GM21515 (cell line): ENCODE measurements around the gene NALF2.

Experiments used
- ATAC-seq: cut with Tn5 transposase; IDR thresholded peaks from one replicate; pipeline ENCODE4 v1.9.1; 2021; ENCODE audit not compliant: unreplicated experiment

NALF2 gene

DNA sequence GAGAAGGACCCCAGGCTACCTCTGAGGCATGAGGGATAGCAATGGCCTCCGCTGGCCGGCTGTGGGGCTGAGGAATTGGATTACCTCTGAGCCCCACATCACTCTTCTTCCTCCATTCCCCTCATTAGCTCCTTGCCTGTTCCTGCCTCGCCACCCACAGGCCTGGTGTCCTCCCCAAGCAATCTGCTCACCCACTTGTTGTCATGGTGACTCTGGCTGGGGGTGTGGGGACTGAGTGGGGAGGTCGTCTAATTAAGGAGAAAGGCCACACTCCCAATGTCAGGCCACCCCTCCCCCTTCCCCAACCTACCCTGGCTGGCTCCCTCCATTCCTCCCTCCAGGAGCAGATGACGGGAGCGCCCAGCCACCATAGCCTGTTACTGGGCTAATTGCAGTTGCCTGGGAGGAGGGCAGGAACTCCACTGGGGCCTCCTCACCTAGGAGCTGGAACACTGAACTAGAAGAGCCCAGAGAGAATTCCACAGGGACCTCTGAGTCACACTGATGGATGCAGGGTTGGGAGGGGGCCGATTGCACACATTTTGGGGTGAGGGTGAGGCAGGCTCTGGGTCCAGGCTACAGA lies 20.7 kb downstream of the NALF2 start:
- ATAC-seq = no peak

DNA sequence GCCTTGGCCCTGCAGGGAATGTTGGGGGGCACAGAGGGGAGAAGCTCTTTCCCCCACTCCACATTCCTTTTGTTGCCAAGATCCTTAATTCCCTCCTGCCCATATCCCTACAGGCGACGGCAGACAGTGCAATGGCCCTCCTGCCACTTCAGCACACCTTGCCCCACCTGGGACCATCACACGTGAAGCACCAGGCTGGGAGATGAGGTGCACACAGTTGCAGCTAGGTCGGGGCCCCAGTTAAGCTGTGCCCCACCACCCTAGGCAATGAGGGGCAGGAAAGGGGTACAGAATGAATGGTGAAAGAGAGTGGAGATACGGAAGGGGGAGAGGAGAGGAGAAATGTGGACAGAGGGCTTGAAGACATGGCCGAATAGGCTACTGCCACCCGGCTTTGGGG lies 26.2 kb downstream of the NALF2 start:
- ATAC-seq = no peak

DNA sequence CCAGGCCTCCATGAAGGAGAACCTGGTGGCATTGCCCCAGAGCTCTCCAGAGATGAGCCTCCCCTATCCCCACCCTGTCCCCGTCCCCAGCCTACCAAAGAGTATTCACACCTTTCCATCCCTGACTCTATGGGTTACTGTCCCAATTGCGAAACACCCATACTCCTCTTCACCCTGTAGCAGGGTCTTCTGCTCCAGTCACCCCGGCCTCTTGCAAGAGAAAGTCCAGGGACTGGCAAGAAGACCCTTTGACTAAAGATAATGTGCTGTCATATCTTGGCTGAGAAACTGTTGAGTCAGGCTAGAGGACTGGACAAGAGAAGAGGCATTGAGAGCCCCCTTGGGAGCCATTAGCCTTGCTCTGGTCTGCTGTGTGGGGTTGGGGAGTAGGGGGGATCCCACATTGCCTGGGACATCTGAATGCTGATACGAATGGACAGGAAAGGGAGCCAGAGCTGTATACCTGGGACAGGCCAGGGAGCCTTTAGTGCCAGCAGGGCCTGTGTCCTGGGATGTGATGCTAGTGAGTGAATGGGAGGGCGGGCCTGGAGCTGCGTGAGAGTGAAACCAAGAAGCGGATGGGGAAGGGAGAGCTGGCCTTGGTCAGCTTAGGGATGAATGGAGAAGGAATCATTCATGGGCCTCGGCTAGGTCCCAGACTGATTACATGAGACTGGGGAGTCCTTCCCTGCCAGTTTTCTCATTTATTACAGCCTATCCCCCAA lies 27.1 kb downstream of the NALF2 start:
- ATAC-seq = no peak

DNA sequence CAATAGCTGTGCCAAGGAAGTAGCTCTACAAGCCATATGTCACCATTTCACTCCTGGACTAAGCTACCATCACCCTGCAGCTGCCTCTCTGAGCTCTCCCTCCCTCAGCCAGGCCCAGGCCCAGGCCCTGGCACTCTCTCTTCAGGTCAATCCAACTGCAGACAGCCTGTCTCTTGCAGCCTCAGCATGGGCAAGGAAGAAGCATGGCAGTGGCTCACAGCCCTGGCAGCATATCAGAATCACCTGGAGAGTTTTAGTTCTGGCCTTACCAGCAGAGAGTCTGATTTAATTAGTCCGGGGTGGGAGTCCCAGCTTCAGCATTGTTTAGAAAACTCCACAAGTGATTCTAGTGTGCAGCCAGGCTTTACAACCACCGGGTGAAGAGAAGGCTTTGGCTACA lies 31.5 kb downstream of the NALF2 start:
- no peak for ATAC-seq

DNA sequence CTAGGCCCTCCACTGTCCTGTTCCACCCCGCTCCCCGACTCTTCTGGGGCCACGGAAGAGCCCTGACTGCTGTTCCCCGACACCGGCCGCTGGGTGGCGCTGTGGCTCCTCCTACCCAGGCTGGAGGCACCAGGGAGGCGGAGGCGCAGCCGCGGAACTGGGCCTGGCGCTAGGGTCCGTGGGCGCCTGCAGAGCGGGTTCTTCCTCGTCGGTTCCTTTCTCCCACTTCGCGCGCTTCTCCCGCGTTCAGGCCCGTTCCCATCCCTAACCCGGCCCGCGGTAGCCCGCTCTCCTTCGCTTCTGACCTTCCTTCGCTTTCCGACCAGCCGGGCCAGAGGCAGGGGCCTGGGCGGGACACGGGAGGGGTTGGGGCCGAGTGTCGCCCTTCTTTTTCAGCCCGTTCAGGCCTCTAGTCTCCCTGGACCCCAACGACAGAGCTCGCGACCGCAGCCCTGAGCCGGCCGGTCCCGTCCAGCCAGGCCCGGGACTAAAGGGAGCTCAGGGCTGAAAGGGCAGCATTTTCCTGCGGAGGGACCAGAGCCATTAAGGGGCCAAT lies 34.3 kb downstream of the NALF2 start:
- peak; percentile 93 for ATAC-seq

DNA sequence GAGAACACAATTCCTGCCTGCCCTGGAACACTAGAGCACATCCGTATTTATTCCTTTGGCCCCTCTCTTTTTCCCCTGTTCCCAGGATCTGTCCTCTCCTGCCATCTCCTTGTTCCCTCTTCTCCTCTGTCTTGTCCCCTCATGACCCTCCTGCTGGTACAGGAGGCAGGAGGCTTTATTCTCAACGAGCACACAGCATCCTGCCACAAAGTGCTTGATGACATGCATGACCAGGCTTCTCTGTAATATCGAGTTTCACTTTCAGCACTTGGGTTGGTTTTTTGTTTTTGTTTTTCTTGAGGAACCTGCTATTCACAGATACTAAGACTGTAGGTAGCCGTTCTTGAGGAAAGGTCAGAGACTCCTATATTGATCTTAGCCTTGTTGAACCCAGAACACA lies 35.3 kb downstream of the NALF2 start:
- peak; percentile 63 for ATAC-seq

DNA sequence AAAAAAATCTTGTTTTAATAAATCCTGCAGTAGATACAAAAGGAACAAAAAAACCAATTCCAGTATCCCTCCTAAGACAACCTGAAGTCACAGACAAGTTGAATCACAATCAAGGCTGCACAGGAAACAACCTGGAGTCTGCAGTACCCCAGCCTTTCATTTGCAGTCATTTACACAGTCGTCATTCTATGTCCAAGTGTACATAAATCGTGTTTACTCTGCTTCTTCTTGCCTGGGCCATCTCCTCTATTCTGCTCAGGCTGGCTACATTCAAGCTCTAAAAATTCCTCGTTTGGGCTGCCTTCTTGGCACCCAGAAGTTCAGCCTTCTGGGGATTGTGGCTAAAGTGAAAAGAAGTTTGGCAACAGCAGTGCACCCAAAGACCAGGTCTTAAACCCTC lies 37.8 kb downstream of the NALF2 start:
- ATAC-seq = no peak

DNA sequence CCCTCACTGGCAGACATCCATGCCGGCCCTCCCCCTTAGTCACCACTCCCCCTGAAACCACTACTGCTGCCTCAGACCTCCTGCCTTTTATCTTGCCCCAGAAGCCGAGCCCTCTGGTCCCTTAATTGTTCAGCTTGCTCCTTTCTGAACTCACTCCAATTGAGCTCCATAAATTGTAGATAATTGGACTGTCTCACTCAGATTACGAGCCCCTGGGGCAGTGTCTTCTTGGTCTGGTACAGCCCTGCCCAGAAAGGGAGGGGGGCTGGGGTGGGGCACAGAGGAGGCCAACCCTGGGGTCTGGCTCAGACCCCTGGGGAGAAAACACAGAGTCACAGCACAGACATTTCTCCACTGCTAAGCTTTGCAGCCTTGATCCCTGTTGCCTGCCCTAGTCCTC lies 39.4 kb downstream of the NALF2 start:
- no peak for ATAC-seq

DNA sequence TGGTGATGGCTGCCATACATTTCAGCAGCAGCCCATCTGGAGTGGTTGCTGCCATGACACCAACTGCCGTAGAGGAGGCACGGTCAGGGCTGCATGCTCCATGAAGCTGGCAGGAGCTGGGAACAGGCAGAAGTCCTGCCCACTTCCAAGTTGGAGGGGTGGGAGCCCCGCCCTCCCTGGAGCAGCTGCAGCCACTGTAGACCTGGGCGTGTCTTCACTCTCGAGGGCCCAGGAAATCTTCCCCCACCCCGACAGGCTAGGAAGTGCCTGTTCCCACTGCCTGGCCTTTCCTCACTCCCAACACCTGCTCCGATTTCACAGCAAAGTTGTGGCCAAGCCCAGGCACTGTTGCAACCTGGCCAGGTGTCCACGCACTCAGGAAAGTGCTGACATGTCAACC lies 42.3 kb downstream of the NALF2 start:
- ATAC-seq = no peak

DNA sequence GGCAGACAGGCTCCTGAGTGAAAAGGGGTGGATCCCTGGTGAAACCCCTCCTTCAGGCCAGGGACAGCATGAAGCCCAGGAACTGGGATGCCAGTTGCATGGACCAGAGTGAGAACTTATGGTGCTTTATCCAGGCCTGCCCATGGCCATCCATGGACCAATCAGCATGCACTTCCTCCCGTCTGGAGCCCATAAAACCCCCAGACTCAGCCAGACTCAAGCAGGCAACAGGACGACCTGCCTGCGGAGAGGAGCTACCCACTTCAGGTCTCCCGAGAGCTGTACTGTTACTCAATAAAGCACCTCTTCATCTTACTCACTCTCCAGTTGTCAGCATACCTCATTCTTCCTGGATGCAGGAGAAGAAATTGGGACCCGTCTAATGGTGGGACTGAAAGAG lies 42.9 kb downstream of the NALF2 start:
- no peak for ATAC-seq

DNA sequence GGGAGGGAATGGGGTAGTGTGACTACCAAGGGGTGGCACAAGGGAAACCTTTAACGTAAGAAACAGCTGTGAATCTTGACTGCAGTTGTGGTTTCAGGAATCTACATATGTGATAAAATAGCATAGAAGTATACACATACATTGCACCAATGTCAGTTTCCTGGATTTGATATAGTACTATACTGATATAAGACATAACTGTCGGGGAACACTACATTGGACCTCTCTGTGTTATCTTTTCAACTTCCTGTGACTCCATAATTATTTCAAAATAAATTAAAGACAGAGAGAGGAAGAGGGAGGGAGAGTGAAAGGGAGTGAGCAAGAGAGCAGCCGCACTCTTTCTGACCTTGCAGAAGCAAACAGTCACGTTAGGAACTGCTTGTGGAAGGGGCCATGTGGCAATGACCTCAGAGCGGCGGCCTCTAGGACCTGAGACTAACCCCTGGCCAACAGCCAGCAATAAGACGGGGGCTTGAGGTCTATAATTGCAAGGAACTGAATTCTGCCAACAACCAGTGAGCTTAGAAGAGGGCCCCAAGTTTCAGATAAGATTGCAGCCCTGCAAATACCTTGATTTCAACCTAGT lies 47.4 kb downstream of the NALF2 start:
- no peak for ATAC-seq

DNA sequence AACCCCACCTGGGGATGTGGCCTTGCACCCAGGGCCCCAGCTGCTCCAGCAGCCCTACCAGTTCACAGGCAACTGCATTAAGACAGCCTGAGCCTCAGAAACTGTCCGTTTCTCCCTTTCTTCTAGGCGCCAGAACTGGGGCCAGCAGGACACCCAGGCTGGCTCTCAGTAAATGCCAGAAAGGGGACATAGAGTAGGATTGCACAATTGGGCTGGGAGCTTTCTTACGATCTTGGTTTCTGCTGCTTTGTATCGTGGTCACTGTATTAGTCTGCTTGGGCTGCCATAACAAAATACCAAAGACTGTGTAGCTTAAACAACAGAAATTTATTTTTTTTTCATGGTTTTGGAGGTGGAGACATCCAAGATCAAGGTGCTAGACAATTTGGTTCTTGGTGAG lies 48.4 kb downstream of the NALF2 start:
- ATAC-seq = no peak
